G401 (cell line): ENCODE measurements around the gene NINJ1. TPM values are rescaled to one million over a fixed set of nuclear protein-coding genes. Genes with fewer than 3 reads are reported as not detected.
A peak's percentile ranks its signal among the peaks of the same experiment; 100 is the strongest.

Experiments used
- DNase-seq: peaks from one replicate; pipeline ENCODE4 v3.0.0-alpha.2; 2015; ENCODE audit warnings: low spot score
- in situ Hi-C: cut with HindIII; loops from 2 replicates; pipeline ENCODE4 v1.10.0; 2016; ENCODE audit warnings: low sequenced_read_pairs, mixed read lengths
- total RNA-seq: library from RNA; depleted of rRNA; stranded (reverse); fragments of >200 nt; shearing (Covaris generic); gene quantifications from 2 replicates; pipeline ENCODE4 v1.2.3, GENCODE V29; 2014

Gene NINJ1
- total RNA-seq, 1 experiment from 2014 or later, result 25.6 TPM

DNA sequence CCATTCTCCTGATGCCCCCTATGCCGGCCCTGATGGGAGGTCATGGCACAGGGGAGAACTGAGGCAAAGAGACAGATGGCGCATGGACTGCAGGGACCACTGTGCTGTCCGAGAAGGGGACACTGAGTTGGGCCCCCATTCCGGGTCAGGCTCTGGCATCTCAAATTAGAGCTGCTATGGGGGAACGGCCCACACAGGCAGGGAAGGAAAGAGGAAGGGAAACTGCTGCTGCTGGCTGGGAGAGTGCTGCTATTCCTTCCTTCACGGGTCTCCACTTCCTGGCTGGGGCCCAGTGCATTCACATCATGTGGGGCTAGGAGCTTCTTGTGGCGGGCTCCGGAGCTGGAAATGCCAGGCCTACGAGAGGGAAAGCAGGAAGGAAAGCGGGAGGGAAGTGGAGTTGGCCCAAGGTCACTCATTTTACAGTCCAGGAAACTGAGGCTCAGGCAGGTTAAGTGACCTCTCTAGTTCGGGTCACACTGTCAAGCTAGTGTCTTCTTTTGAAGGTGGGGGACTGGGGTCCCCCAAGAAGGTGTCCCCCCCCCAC lies 39.3 kb downstream of the NINJ1 start:
- in situ Hi-C loops, result no loop called here
- DNase-seq, result peak; percentile 54

DNA sequence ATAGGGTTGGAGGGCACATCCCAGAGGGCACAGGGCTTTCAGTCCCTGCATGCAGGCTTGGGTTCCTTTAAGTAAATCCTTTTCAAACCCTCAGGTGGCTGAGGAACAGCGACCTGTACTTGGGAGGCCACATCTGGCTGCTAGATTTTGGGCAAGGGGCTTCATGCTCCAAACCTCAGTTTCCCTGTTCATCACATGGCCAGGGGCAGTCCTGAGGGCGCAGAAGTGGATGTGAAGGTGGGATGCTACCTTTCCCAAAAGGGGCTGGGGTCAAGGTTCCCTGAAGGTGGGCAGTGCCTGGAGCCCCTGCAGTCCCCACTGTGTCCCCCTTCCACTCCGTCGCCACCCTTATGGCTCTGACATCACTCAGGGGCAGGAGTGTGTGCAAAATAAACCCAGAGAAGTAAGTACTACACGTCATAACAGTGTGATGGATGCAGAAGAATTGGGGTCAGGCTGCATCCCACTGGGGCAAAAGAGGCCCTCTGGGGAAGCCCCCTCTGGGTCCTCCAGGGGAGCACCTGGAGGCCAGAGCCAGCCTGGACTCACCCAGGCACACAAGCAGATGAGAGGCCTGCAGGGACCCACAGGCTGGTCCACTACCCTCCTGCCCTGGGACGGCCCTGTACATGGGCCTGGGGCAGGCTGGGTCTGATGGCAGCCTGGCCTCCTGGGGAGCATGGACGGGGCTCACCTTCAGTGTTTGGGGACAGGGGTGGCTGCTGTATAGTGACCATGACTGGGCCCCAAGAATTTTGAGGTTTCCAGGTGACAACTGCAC lies 40.0 kb downstream of the NINJ1 start:
- no peak for DNase-seq
- in situ Hi-C loops, result no loop called here

DNA sequence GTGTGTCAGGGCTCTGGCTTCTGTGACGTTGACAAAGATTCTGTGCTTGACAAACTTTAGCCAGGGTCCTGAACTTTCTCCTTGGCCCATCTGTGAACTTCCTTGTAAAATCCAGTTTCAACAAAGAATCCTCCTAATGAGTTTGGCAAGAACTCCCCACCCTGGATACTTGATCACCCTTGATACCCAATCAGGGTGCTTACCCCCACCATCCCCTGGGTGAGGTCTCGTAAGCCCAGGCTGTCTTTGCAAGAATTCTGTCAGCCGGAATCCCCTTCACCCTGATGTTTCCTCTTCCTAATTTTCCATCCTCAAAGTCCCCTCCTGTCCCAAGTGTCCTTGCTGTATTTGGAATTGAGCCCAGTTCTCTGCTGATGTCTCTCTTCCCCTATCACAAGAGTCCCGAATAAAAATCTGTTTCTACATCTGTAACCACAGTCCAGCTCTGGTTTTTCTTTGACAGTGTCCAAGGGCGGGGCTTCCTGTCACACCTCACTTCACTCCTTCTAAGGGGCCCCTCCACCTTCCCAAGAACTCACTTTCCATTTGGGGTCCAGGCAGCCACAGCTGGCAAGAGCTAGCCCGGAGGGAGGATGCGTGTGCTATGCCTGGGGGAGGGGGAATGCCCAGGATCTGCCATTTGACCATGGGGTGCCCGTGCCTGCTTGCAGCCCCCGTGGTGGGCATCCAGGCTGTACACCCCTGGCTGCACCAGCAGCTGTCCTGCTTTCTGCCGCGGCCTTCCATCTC lies 40.7 kb downstream of the NINJ1 start:
- DNase-seq, result no peak
- in situ Hi-C loops, result no loop called here

DNA sequence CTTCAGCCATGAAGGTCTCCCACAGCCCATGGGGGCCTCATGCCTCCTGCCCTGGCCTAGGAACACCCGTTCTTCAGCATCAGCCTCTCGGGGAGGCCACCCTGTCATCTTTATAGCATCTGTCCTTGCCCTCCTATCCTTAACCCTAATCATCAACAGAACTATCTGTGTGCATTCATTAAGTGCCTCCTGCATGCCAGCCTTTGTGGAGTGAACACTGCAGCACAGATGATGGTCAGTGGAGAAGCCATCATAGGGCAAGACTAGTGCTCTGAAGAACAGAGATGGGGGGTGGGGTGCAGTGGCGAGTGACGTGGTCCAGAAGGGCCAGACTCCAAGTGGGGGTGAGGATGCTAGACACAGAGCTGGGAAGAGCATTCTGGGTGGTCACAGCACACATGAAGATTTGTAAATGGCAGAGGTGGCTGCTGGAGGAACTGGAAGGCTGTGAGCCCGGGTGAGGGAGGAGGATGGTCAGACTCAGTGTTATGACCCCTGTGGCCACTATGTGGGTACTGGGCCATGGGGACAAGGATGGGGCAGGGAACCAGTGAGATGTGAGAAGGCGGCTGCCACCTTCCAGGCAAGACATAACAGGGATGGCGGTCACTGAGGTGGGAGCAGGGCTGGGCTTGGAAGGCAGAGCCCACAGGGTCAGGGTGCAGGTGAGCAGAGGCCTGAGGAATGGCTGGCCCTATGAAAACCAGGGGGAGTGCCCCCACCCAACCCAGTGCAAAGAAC lies 41.6 kb downstream of the NINJ1 start:
- in situ Hi-C loops, result no loop called here
- no peak for DNase-seq

DNA sequence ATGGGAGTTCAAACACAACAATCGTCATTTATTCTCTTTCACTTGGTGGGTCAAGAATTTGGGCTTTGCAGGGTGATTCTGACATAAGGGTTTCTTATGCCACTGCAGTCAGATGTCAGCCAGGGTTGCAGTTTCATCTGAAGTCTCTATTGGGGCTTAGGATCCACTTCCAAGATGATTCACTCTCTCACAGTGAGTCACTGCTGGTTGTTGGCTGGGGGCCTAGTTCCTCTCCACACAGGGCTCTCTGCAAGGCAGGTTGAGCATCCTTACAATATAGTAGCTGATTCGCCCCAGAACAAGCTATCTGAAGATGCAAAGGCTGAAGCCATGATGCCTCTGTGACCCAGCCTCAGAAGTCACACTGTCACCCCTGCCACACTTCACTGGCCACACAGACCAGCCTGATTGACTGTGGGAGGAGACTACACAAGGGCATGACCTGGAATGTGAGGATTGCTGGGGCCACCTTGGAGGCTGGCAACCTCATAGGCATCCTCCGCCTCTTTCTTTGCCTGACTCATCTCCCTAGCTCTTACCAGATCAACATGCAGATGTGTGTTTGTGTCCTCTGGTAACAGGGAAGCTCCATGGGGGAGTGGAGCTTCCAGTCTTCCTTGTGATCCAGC lies 42.5 kb downstream of the NINJ1 start:
- in situ Hi-C loops, result no loop called here
- DNase-seq, result no peak

DNA sequence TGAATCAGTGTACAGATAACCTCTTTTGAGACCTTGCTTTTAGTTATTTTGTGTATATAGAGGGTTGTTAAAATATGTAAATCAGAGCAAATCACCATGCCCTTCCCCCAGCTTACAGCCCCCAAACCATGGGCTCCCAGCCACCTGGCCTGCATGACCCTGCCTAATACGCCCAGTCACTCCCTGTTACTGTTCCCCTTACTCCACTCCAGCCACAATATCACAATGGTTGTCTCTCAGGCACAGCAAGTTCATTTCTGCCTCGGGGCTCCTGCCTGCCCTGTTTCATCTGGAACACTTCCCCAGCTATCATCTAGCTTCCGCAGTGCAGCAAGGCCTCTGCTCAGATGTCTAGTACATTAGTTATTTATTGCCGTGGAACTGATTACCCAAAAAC lies 43.0 kb downstream of the NINJ1 start:
- in situ Hi-C loops, result no loop called here
- no peak for DNase-seq

DNA sequence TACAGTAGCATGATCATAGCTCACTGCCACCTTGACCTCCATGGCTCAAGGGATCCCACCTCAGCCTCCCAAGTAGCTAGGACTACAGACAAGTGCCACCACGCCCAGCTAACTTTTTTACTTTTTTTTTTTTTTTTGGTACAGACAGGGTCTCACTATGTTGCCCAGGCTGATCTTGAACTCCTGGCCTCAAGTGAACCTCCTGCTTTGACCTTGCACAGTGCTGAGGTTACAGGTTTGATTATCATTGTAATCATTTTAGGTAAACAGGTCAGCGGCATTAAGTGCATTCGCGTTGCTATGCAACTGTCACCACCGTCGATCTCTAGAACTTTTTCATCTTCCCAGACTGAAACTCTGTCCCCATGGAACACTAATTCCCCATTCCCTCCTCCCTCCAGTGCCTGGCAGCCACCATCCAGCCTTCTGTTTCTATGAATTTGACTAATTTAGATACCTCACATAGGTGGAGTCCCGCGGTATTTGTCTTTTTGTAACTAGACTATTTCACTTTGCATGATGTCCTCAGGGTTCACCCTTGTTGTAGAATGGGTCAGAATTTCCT lies 43.9 kb downstream of the NINJ1 start:
- in situ Hi-C loops, result no loop called here
- DNase-seq, result no peak

DNA sequence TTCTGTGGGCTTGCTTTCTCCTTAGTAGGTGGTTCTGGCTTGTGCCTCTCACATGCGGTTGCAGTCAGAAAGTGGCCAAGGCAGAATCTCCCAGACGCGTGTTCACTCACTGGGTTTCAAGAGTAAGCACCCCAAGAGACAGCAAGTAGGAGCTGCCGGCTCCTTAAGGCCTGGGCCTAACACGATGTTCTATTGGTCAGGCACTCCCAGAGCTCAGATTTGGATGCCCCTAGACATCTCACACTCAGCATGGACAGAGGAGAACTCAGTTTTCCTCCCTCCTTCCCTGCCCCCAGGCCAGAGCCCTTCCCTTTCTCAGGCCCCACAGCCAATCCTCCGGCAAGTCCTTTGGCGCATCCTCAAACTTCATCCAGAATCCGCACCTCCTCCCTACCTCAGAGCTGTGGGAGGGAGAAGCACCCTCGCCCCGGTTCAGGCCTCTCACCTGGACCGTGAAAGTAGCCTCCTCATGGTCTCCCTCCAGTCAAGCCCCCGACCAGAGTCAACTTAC lies 44.5 kb downstream of the NINJ1 start:
- in situ Hi-C loops, result no loop called here
- DNase-seq, result no peak

DNA sequence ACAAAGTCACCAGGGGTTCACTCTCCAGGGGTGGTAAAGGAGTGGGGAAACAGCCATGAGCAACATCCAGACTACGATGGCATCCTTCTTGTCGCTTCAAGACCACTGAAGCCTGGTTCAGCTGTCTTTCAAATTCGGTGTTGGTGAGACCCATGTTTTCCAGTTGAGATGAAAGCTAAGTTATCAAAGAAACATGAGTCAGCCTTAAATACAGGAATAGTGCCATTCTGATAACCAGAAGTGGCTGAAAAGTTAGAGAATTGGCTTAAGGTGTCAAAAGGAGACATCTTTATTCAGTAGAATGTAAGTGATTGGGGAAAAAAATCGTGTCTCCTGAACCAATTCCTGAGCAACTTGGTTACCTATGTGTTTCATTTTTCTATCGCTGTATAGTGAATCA lies 45.0 kb downstream of the NINJ1 start:
- DNase-seq, result no peak
- in situ Hi-C loops, result no loop called here

DNA sequence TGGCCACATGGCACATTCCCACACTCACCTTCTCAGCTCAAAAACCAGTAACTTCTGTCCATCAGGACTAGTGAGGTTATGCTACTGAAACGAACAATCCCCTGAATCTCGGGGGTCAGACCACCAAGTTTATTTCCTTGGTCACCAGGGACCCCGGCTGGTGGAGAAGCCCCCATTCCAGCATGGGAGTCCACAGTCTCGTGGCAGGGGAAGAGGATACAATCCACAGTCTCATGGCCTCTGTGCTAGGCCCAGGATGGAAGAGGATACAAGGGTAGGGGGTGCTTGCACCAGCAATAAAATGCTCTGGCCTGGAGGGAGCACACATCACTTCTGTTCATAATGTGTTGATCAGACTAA lies 45.4 kb downstream of the NINJ1 start:
- DNase-seq, result no peak
- in situ Hi-C loops, result no loop called here

DNA sequence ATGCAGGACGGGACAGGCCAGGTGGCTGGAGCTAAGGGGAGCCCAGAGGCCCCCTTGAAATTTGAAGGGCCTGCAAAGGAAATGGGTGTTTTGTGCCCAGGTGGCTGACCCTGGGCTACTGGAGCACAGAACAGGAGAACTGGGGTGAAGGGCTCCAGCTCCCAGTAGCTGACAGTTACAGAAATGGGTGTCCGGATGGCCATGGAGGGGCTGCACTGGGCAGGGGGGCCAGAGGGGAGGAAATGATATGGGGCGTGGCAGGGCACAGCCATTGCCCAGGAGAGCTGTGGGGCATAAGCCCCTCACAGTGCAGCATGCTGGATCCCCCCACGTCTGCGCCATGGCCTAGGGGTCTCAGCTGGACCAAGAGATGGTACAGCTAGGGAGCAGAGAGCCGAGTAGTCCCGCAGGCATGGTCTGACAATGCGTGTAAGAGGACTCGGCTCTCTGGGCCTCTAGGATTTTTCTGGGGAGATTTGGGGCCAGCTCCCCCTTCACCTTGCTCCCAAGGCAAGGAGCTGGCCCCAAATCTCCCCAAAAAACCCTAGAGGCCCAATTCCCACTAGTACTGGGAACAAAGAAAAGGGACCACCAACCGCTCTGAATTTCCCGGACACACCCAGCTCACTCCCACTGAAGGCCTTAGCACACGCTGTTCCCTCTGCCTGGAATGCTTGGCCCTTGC lies 45.9 kb downstream of the NINJ1 start:
- in situ Hi-C loops, result no loop called here
- DNase-seq, result no peak

DNA sequence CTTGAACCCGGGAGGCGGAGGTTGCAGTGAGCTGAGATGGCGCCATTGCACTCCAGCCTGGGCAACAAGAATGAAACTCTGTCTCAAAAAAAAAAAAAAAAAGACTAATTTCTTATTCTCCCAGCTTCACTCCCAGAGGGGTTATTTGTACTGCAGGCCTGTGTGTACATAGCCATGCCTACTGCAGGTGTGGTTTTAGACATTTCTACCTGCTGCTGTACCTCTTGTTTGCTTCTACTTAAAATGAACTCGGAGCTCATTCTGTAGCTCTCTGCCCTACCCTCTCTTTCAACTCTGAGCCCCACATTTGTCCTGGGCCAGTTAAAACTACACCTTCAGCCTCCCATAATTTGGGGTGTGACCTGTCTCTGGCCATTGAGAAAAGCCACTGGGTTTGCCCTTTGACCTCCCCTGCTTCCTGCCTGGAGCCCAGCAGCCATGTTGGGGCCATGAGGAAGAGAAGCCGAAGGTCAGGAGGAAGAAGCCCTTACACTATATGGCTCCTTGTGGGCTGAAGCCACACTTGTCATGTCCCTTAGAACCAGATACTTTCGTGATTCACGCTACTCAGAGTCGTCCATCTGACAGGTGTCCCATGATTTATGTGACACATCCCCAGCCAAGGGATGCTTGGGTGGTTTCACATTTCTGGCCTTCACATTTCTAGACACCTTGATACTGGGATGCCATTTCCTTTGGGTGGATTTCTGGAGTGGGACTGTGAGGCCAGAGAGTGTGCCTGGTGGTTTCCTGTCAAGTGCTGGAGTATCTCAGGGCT lies 47.4 kb downstream of the NINJ1 start:
- in situ Hi-C loops, result no loop called here
- no peak for DNase-seq

DNA sequence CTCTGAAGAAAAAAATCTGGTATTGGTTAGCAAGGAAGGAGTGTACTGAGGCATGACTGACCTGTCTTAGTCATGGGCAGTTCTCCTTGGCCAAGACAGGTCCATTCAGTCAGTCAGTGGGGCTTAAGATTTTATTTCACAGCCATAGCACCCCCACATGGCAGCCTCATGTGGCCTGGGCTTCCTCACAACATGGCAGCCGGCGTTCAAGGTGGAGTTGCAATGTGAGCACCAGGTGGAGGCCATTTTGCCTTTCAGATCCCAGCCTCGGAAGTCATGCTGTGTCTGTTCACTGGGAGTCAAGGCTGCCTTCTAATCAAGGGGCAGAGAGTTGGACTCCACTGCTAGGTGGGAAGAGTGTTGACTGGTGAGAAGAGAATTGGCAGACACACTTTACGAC lies 48.4 kb downstream of the NINJ1 start:
- in situ Hi-C loops, result no loop called here
- DNase-seq, result no peak

DNA sequence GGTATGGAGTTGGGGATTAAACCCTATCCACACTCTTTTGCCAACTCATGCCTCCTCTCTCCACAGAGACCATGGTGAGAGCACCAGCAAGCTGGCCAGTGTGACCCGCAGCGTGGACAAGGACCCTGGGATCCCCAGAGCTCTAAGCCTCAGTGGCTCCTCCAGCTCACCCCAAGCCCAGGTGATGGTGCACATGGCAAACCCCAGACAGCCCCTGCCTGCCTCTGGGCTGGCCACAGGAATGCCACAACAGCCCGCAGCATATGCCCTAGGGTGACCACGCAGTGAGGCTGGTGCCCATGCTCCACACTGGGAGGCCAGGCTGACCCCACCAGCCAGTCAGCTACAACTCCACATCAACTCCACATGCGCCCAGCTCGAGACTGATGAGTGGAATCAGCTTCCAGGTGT lies 49.6 kb downstream of the NINJ1 start:
- DNase-seq, result no peak
- in situ Hi-C loops, result no loop called here

DNA sequence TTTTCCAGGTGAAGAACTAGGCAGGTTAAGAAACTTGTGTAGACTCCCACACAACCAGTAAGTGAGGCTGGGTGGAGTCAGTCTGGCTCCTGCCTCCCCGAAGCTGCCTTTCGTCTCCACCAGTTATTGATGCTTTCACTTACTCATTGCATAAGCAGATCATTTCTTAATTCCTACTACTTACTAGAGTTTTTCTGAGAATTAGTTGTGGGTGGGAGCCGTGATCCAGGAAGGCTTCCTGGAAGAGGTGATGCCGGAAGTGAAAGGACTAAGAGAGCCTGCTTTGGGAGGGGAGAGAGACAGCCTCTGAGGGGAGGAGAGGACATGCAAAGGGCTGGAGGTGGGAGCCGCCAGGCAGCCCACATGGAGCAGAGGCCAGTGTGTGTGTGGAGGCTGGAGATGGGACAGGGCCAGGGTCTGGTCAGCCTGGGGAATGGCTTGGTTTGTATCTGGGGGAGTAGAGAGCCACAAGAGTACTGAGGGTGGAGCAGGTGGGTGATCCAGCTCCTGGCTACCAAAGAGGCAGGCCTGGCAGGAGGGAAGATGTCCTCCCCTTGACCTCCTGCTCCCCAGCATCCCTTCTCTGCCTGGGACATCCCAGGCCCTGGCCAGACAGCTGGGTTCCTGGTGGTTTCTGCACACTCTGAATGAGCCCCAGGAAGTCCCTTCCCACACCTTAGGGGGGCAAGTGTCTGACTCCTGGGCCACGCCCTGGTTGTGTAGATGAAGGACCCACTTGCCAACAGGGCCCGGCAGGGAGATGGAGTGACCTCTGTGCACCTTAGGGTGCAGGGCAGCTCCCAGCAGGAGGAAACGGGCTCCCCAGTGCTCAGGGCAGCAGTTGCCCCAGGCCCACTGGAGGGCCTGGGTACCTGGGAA lies 50.2 kb downstream of the NINJ1 start:
- no peak for DNase-seq
- in situ Hi-C loops, result no loop called here

DNA sequence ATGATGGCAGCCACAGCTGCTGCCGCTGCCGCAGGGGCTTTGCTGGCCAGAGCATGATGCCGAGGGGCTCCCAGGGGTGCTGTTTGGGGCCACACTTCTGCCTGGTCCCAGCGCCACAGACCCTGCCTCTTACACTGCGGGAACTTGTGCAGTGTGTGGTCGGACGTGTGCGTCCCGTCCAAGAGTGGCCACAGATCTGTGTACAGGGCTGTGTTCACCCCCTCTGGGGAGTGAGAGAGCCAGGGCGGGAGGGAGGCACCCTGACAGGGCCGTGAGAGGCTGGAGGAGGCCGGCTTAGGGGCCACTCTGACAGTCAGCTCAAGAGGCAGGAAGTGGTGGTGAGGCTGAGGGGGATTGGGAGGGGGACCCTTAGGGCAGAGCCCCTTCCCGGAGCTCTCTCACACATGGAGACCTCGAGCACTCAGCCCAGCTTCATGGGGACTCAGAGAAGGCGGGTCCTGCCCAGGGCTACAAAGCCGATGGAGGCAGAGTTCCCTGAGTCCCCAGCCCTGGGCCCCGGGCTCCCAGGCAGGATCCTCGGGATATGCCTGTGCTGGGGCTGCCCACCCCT lies 51.1 kb downstream of the NINJ1 start:
- in situ Hi-C loops, result no loop called here

DNA sequence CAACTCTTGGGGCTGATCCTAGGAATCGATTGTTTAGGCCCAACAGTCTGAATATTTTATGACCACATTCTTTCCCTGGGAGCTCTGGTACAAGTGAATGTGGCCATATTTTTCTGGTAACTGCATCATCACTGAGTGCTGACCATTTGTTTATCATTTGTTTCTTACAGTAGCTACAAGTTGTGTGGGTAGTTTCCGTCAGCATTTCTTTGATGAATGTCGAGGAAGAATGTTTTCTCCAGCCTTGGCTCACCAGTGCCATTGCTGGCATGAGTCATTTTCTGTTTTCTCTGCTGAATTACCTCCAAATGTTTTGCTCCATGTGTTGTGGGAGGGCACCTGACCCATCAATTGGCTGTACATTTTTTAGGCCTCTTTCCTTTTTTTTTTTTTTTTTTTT lies 52.1 kb downstream of the NINJ1 start:
- in situ Hi-C loops, result no loop called here

More for the DNA sequence above, 51.1 kb downstream of the NINJ1 start:
- no peak for DNase-seq

More for the DNA sequence above, 52.1 kb downstream of the NINJ1 start:
- no peak for DNase-seq
